ENCODE results near the gene ANKRD66.

DNA sequence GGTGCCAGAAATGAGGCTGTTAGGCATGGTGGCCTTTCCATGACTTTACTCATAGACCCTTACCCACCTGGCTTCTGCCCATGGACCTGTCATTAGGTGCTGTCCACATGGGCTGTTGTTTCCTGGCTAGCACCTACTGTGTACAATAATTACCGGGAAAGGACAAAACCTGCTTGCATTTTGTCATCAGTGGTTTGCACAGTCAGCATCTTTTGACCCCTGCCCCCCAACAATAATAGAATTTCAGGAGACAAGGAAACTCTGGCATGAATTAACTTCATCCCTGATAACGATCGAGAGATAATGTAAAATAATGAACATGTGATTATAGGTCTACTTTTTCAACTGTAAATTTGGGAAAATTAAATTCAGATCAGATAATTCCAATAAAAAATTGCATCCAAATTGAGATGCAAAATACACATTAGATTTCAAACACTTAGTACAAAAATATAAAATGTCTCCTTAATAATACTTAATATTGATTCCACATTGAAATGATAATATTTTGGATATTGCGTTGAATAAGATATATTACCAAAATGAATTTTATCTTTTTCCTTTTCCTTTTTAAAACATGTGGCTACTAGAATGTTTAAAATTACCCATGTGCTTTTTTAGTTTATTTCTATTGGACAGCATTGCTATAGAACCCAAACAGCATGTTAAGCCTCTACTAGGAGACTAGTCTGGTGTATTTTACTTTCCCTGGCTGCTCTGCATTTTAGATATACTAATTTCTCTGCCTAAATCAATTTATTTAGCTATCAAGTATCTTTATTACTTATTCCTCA, 12.4 kb downstream of the ANKRD66 start:
- TF ChIP-seq, protein P1, sequence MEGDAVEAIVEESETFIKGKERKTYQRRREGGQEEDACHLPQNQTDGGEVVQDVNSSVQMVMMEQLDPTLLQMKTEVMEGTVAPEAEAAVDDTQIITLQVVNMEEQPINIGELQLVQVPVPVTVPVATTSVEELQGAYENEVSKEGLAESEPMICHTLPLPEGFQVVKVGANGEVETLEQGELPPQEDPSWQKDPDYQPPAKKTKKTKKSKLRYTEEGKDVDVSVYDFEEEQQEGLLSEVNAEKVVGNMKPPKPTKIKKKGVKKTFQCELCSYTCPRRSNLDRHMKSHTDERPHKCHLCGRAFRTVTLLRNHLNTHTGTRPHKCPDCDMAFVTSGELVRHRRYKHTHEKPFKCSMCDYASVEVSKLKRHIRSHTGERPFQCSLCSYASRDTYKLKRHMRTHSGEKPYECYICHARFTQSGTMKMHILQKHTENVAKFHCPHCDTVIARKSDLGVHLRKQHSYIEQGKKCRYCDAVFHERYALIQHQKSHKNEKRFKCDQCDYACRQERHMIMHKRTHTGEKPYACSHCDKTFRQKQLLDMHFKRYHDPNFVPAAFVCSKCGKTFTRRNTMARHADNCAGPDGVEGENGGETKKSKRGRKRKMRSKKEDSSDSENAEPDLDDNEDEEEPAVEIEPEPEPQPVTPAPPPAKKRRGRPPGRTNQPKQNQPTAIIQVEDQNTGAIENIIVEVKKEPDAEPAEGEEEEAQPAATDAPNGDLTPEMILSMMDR (IDR thresholded peaks at IDR 0.05 in 4 of 5, conservative IDR thresholded peaks at IDR 0.05 in 1 of 5), result no peak
- TF ChIP-seq POLR2A (IDR thresholded peaks at IDR 0.05), result no peak
